GM23248 (cell line): ENCODE results near the gene SLC4A1AP. TPM values are rescaled to one million over a fixed set of nuclear protein-coding genes. Genes with fewer than 3 reads are reported as not detected.

Experiments
- DNase-seq: peaks from one replicate; pipeline ENCODE4 v3.0.0-alpha.2; 2015
- H2AFZ ChIP-seq: fragments of 200-600 bp; sonication (generic); 2 replicates; pipeline ENCODE4 v1.6.1; 2016; ENCODE audit warnings: antibody characterized with exemption
- H3F3A ChIP-seq: fragments of 200-600 bp; sonication (generic); 2 replicates; pipeline ENCODE4 v1.6.1; 2016; ENCODE audit warnings: mild to moderate bottlenecking, antibody characterized with exemption, mixed run types; ENCODE audit not compliant: insufficient read depth
- H3K27ac ChIP-seq: fragments of 200-600 bp; sonication (generic); 2 replicates; pipeline ENCODE4 v1.5.1; 2016; ENCODE audit warnings: mild to moderate bottlenecking
- H3K27me3 ChIP-seq: fragments of 200-600 bp; sonication (generic); replicated peaks from 2 replicates; pipeline ENCODE4 v1.6.1; 2016; ENCODE audit warnings: mild to moderate bottlenecking; ENCODE audit not compliant: insufficient read depth
- H3K36me3 ChIP-seq: fragments of 200-600 bp; sonication (generic); 2 replicates; pipeline ENCODE4 v1.6.1; 2016; ENCODE audit warnings: low read depth, mild to moderate bottlenecking
- H3K4me1 ChIP-seq: fragments of 200-600 bp; sonication (generic); 2 replicates; pipeline ENCODE4 v1.6.1; 2016; ENCODE audit warnings: mild to moderate bottlenecking; ENCODE audit not compliant: insufficient read depth
- H3K4me2 ChIP-seq: fragments of 200-600 bp; sonication (generic); one replicate; pipeline ENCODE4 v1.6.1; 2016; ENCODE audit warnings: mild to moderate bottlenecking; ENCODE audit not compliant: unreplicated experiment
- H3K4me3 ChIP-seq: fragments of 200-600 bp; sonication (generic); 2 replicates; pipeline ENCODE4 v1.5.1; 2016; ENCODE audit warnings: mild to moderate bottlenecking
- H3K79me2 ChIP-seq: fragments of 200-600 bp; sonication (generic); 2 replicates; pipeline ENCODE4 v1.6.1; 2016; ENCODE audit warnings: mild to moderate bottlenecking; ENCODE audit not compliant: insufficient read depth
- H3K9ac ChIP-seq: fragments of 200-600 bp; sonication (generic); 2 replicates; pipeline ENCODE4 v1.6.1; 2016; ENCODE audit warnings: mild to moderate bottlenecking
- H3K9me2 ChIP-seq: fragments of 200-600 bp; sonication (generic); 2 replicates; pipeline ENCODE4 v1.6.1; 2016; ENCODE audit warnings: mixed run types, mild to moderate bottlenecking, moderate library complexity; ENCODE audit not compliant: insufficient read depth
- H3K9me3 ChIP-seq: fragments of 200-600 bp; sonication (generic); one replicate; pipeline ENCODE4 v1.6.1; 2017; ENCODE audit warnings: low read depth
- H4K20me1 ChIP-seq: fragments of 200-600 bp; sonication (generic); 2 replicates; pipeline ENCODE4 v1.6.0; 2016; ENCODE audit not compliant: insufficient read depth
- EZH2 ChIP-seq: fragments of 200-600 bp; sonication (generic); IDR thresholded peaks from 2 replicates; pipeline ENCODE4 v1.6.1; 2018; ENCODE audit warnings: antibody characterized with exemption, mild to moderate bottlenecking; ENCODE audit not compliant: insufficient read depth, poor library complexity, severe bottlenecking
- EZH2phosphoT487 ChIP-seq: fragments of 200-600 bp; sonication (generic); IDR thresholded peaks from 2 replicates; pipeline ENCODE4 v1.6.1; 2018; ENCODE audit warnings: antibody characterized with exemption, moderate library complexity, mild to moderate bottlenecking, low read depth; ENCODE audit not compliant: insufficient read depth
- WGBS, 2 experiments: methylation state at CpG; one replicate each; pipeline ENCODE4 v1.1.6; 2015 to 2017; ENCODE audit warnings: low lambda C conversion rate in 2 of 2, low coverage in 1 of 2; ENCODE audit errors: missing lambda C conversion rate in 2 of 2; 5-methylcytosine and 5-hydroxymethylcytosine counted together
- in situ Hi-C: fragments of 300-500 bp; cut with MboI; formaldehyde crosslinking; loops from 2 replicates; pipeline ENCODE4 v1.15.0; 2020
- polyA plus RNA-seq: library from polyadenylated mRNA; unstranded; fragments of >200 nt; fragmentation: Nextera tagmentation; extraction: Ambion mirVana; gene quantifications from 2 replicates; pipeline ENCODE4 v1.2.1, GENCODE V29; 2016
- total RNA-seq: library from RNA; depleted of rRNA; stranded (reverse); fragments of >200 nt; shearing (Covaris generic); gene quantifications from 2 replicates; pipeline ENCODE4 v1.2.3, GENCODE V29; 2014

Gene SLC4A1AP
- total and polyA plus RNA-seq, 2 experiments from 2014 or later: 22.4 to 23.9 TPM

DNA sequence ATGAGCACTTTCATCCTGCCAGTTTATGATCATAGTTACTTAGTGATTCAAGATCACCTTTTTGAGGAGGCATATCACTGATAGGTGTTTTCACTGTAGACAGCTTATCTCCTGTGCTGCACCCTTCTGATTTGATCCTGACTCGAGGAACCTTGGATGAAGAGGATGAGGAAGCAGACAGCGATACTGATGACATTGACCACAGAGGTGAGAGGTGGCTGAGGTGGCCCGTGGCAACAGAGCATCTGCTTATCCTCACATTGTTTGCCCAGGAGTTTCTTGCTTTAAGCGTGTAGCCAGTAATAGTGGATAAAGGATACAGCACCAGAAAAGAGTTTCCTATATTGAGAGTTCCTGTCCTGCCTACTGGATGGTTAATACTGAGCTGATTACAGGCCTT is 16.0 kb upstream of the SLC4A1AP start:
- Histone ChIP-seq H2AFZ (no peak overlapping the region), H3K27ac (no peak overlapping the region), H3K9me3 (no peaks in the 10 kb centered on the region), H3F3A (peaks cover 36% of the 10 kb centered on the region), H3K9ac (no peak overlapping the region), H3K36me3 (peaks cover 51% of the 10 kb centered on the region), H3K4me2 (no peak overlapping the region), H3K4me1 (0 out of 2 replicates have a peak, but pooled peaks cover 5% of the 10 kb centered on the region), H3K9me2 (no peaks in the 10 kb centered on the region), H3K79me2 (no peaks in the 10 kb centered on the region), H4K20me1 (no peaks in the 10 kb centered on the region), H3K27me3 (no peaks in the 10 kb centered on the region), H3K4me3 (no peak overlapping the region)
- WGBS, 2 experiments: 94 to 95% methylated on average over 4 of the region's 4 CpGs
- DNase-seq: no peak
- in situ Hi-C loops: no loop called here
- TF ChIP-seq EZH2: no peak
- TF ChIP-seq EZH2phosphoT487: no peak

DNA sequence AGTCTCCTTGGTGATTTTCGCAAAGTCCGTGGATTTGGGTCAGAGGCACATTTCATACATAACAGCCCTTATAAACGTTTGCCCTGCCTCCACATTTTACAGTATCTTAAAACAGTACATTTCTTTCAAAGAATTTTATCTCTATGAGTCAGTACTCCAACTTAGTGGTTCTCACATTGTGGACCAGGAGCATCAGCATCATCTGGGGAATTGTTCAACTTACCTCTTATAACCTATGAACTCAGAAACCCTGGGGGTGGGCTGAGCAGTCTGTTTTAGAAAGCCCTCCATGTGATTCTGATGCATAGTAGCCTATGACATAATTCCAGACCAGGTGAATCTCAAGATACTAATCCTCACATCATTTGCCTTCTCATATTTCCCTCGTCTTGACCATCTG is 12.6 kb upstream of the SLC4A1AP start:
- Histone ChIP-seq H3K27ac (no peak overlapping the region), H3K79me2 (no peaks in the 10 kb centered on the region), H3K36me3 (peaks cover 68% of the 10 kb centered on the region), H2AFZ (no peak overlapping the region), H3K4me1 (0 out of 2 replicates have a peak, but pooled peaks cover 5% of the 10 kb centered on the region), H3F3A (peaks cover 56% of the 10 kb centered on the region), H4K20me1 (no peaks in the 10 kb centered on the region), H3K9me2 (no peaks in the 10 kb centered on the region), H3K4me3 (no peak overlapping the region), H3K9ac (no peak overlapping the region), H3K9me3 (no peaks in the 10 kb centered on the region), H3K27me3 (no peaks in the 10 kb centered on the region), H3K4me2 (no peak overlapping the region)
- 50 to 52% methylated on average over 4 of the region's 4 CpGs for WGBS, 2 experiments
- no peak for DNase-seq
- TF ChIP-seq EZH2phosphoT487: no peak
- in situ Hi-C loops: no loop called here

DNA sequence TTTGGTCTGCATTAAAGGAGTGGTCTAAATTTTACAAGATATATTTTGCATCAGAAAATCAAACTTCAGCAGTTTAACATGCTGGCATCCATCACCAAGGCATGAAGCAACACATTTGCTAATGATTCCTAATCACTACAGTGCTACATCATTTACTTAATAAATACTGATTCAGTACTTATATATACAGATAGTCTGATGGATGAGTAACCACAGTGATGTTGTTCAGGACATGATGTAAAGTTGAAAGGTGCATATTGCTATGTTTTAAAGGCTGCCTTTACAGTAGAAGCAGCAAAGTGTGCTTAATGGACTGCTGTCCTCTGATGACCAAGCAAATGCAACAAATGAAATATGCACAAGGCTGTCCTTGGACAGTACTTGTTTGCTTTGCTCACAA is 11.3 kb upstream of the SLC4A1AP start:
- Histone ChIP-seq H2AFZ (no peak overlapping the region), H3K36me3 (peaks cover 79% of the 10 kb centered on the region), H3K79me2 (no peaks in the 10 kb centered on the region), H3K9me2 (no peaks in the 10 kb centered on the region), H3K9ac (no peak overlapping the region), H3K4me2 (no peak overlapping the region), H3K9me3 (no peaks in the 10 kb centered on the region), H3K27me3 (no peaks in the 10 kb centered on the region), H3K4me3 (no peak overlapping the region), H4K20me1 (no peaks in the 10 kb centered on the region), H3F3A (peaks cover 46% of the 10 kb centered on the region), H3K27ac (no peak overlapping the region), H3K4me1 (0 out of 2 replicates have a peak, but pooled peaks cover 4% of the 10 kb centered on the region)
- TF ChIP-seq EZH2 (no peak), EZH2phosphoT487 (no peak)
- in situ Hi-C loops: no loop called here
- no peak for DNase-seq

DNA sequence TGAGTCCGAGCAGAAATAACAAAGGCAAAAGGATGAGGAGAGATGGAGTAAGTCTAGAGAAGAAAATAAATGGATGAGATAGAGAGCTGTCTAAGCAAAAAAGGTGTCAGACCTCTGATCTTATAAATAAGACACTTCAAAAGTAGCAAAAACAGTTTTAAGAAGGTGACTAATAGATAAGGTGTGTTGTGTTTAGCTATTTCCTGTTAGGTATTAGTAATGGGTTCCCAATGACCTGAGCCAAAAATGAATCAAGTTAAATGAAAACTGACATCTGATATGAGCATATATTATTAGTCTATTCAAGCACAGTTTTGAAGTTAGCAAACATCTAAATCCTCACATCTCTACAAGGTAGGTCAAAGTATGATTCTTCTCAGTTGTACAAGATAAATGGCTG is 10.9 kb upstream of the SLC4A1AP start:
- no peak overlapping the region for H3K4me2 ChIP-seq
- no peaks in the 10 kb centered on the region for H3K4me1 ChIP-seq
- no peaks in the 10 kb centered on the region for H3K9me3 ChIP-seq
- no peak overlapping the region for H3K9ac ChIP-seq
- H2AFZ ChIP-seq: no peak overlapping the region
- H3K27me3 ChIP-seq: no peaks in the 10 kb centered on the region
- WGBS, 2 experiments: 97 to 100% methylated on average over 1 of the region's 1 CpG
- TF ChIP-seq EZH2 (no peak), EZH2phosphoT487 (no peak)
- no peaks in the 10 kb centered on the region for H4K20me1 ChIP-seq
- DNase-seq: no peak
- no peak overlapping the region for H3K27ac ChIP-seq
- H3F3A ChIP-seq: peaks cover 42% of the 10 kb centered on the region
- H3K79me2 ChIP-seq: no peaks in the 10 kb centered on the region
- in situ Hi-C loops: no loop called here
- H3K9me2 ChIP-seq: no peaks in the 10 kb centered on the region
- H3K36me3 ChIP-seq: peaks cover 76% of the 10 kb centered on the region
- H3K4me3 ChIP-seq: no peak overlapping the region

DNA sequence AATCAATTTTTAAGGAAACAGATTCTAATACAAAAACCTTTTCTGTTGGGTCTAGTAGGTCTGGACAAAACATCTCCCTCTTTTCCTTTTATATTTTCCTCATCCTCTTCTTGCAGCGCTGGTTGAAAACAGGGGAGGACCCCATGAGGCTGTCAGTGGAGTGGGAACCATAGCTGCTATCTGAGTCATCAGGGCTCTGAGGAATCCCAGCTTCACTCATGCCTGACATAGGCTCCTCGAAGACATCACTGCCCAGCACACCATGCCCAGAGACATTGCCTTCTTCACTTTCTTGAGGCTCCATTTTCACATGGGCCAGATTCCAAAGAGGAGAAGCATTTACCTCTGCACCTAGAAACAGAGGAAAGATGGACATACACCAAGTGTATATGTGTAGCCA is 10.3 kb upstream of the SLC4A1AP start:
- Histone ChIP-seq H3K9me2 (no peaks in the 10 kb centered on the region), H3K79me2 (no peaks in the 10 kb centered on the region; the same call in 1 of the 2 replicates), H3K9me3 (no peaks in the 10 kb centered on the region), H3K27me3 (no peaks in the 10 kb centered on the region), H3K36me3 (peaks cover 79% of the 10 kb centered on the region), H4K20me1 (no peaks in the 10 kb centered on the region), H3K9ac (no peak overlapping the region), H3K4me2 (no peak overlapping the region), H3F3A (peaks cover 37% of the 10 kb centered on the region), H3K27ac (no peak overlapping the region), H3K4me3 (no peak overlapping the region), H2AFZ (no peak overlapping the region), H3K4me1 (no peaks in the 10 kb centered on the region)
- peak; percentile 18 for DNase-seq
- WGBS, 2 experiments: 90 to 93% methylated on average over 2 of the region's 2 CpGs
- no peak for TF ChIP-seq EZH2
- TF ChIP-seq EZH2phosphoT487: no peak
- in situ Hi-C loops: no loop called here
